HG03039 (cell line): Measurements from ENCODE around the gene MTG2.

Source experiments
- ATAC-seq: cut with Tn5 transposase; IDR thresholded peaks from one replicate; pipeline ENCODE4 v1.9.1; 2021; ENCODE audit warnings: mild to moderate bottlenecking, moderate library complexity; ENCODE audit not compliant: unreplicated experiment

The MTG2 gene

DNA sequence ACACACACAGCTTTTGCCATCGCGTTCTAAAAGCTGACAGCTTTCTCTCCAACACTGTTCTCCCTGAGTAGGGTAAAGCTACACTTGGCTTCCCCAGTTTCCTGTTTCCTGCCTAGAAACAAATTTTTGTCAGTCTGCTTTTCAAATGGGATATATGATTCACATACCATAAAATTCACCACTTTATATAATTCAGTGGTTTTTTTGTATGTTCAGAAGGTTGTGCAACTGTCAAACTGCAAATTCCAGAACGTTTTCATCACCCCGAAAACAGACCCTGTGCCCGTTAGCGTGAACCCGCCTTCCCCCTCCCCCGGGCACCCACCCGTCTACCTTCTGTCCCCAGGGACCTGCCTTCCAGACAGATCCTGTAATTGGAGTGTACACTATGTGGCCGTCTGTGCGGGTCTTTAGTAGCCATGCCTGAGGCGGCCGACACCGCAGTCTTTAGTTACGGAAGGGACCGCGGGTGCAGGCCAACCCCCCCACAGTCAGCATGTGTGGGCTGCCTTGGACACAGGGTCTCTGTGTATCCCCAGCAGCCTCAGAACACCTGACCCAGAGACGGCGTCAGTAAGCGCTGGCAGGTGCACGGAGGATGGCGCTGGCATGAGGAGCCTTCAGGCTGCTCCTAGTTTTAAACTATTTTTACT lies 20.7 kb downstream of the MTG2 start:
- ATAC-seq = no peak

DNA sequence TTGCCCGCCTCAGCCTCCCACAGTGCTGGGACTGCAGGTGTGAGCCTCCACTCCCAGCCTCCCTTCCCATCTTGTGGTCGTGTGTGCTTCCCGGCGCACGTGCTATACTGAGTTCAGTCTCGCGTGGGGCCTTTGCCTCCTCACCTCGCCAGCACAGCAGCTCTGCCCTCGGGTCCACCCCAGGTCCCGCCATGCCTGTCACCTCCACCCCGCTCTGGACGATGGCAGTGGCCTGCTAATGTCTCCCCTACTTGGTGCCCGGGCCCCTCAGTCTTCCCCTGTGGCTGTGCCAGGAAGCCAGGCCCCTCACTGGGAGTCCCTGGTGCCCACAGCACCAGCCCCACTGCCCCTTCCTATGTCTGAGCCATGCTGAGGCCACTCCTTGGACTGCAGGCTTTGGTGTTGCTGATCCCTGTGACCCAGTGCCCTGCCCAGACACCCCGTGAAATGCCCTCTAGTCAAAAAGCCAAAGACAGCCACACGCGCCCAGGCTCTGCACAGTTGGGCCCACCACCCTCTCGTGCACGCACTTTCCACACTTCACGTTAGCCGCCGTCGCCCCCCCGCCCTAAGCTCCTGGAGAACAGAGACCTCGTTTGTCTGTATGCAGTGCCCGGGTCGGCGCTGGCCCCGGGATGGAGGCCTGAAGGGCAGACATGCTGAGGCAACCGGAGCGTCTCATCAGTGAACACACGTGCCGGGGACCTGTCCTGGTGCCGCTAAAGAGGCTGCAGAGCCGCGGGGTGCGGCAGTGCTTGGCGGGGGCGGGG lies 23.0 kb downstream of the MTG2 start:
- no peak for ATAC-seq

DNA sequence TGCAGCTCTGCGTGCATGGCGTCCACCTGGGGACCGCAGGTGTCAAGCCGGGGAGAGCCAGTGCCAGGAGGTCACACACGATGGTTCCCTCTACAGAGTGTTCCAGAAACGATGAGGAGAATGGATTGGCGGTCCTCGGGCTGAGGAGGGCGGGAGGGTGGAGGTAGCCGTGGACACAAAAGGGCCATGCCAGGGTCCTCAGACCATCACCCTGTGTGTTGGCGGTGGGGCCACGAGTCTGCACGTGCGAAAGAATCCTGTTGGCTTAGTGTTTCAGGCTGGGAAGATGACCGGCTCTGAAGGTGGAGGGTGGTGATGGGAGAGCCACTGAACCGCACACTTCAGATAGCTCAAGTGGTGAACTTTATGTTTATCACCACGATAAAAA lies 23.6 kb downstream of the MTG2 start:
- no peak for ATAC-seq

DNA sequence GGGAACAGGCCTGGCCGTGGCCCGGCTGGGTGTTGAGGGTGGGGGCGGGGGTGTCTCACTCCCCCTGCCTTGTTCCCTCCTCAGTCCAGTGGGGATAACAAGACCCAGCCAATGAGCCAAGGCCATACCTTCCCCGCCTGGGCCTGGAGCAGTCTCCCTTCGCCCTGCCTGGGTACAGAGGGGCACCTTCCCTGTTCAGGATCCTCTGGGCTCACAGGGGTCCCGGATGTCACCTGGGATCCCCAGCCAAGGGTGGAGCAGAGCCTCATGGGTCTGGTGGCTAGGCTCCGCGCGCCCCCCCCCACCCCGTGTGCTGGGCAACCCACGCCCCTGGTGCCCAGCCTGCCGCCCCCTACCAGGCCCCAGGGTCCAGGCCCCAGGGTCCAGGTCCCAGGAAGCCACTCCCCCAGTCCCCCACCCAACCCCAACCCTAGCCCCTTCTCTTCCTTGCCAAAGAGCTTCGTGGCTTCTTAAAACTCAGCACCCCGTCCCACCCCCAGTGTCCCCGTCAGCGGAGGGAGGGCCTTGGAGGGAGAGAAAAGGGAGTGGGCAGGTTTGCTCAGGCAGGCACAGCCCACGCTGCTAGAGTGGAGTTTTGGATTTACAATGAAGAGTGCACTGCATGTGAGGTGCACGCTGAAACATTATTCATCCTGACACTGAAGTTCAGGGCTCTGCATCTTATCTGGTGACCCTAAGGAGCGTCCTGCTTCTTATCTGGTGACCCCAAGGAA lies 25.4 kb downstream of the MTG2 start:
- no peak for ATAC-seq

DNA sequence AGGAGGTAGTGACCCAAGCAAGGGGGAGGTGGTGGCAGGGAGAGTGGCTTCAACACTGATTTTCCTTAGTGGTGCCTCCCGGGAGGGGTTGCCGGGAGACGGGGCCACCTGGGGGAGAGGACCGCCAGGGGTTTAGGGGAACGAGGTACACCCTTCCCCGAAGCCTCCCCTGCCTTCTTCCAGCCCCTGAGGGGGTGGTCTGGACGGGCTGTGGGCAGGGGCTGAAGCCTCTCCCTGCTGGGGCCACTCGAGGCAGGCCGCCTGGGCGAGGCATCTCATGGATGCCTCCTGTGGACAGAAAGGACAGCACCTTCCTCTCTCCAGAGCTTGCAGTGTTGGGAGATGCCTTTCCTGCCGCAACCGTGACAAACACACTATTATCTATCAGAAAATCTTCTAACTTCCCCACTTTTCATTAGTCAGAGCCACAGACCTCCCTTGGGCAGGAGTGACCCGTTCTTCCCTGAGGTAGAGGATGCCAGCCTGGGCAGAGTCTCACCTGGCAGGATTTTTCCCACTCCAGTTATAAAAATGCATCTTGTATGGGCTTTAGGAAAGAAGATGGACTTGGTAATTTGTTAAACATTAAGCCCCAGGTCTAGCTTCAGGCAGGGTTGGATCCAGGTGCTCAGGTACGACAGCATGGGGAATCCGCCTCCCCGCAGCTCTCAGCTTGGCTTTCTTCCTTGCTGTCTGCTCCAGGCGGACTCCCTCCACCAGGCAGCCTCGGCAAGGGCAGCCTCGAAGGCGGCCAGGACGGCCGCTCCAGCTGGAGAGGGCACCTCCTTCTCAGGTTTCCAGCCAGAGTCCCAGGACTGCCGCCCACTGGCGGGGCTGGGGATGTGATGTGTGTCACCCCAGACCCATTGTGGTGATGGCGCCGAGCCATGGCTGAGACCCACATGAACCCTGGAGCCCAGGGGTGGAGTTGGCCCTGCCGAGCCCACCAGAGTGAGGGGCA lies 26.2 kb downstream of the MTG2 start:
- no peak for ATAC-seq

DNA sequence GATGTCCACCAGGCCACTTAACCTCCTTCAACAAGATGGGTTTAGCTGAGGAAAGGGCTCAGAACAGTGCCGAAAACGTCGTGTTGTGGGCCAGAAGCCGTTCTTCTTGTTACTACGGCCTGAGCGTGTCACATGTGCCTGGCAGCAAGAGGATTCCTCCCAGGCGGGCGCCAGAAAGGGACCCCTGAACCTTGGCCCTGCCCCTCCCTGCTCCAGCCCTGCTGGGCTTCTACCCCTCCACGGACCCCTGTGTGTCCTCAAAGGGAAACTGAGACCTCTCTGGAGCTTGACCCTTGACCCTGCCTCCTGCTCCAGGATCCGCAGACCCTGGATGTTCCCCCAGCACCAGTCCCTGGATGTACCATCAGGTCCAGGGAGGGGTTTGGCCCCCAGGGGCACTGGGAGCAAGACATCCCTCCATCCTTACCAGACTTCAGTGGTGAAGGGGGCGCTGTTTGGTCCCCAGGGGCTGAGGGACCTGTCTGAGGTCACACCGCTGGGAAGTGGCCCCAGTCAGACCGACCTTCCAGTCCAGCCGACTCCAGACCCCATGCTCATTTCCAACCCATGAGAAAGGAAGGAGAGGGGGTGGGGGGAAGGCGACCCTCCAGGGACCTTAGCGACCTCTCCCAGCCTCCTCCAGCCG lies 27.1 kb downstream of the MTG2 start:
- no peak for ATAC-seq

DNA sequence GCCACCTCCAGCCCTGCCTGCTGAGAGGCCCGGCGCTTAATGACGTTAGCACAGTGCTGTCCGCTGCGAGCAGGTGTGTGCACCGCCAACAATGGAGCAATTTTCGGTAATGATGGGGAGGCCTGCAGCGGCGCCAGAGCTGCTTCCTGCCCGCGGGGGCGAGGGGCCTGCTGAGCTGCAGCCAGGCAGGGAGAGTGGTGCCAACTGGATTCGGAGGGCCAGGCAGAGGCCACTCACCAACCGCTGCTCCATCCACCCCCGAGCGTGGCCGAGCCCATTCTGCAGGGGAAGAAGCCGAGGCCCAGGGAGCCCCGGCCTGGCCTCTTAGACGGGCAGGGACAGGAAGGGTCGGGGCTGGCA lies 27.6 kb downstream of the MTG2 start:
- no peak for ATAC-seq

DNA sequence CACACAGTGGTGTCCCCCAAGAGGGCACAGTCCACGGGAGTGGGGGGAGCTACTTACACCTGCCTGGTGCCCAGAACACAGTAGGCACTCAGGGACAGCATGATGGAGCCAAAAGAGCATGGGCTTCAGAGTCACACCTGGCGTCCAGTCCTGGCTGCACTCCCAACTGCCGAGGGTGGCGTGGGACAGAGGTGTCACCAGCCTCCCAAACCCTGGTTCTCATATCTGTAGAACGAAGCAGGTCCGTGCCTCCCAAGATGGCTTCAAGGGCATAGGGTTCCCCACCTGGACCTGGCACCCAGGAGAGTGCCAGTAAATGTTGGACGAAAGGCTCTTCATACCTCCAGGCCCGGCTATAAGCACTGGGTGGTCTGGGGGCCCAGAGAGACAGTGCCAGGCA lies 28.4 kb downstream of the MTG2 start:
- ATAC-seq = no peak

DNA sequence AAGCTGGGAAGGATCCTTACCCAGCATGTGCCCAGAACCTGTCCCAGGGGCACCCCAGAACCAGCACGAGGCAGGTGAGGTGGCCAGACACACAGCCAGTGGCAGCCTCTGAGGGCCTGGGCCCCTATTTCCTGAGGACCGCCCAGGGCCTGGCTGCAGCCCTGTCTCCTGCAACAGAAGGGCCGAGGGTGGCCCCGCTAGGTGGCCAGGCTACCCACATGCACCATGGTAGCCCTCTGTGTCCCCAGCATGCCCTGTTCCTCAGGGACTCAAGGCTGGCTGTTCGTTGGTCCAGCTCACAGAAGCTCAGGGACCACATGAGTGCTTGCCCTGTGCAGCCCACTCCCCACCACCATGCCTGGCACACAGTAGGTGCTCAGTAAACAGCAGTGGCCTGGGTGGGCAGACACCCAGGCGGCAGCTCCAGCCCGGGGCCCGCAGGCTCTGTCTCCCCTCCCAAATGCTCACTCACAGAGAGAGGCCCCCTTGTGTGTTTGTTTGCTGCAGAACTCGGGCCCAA lies 29.0 kb downstream of the MTG2 start:
- ATAC-seq = no peak

DNA sequence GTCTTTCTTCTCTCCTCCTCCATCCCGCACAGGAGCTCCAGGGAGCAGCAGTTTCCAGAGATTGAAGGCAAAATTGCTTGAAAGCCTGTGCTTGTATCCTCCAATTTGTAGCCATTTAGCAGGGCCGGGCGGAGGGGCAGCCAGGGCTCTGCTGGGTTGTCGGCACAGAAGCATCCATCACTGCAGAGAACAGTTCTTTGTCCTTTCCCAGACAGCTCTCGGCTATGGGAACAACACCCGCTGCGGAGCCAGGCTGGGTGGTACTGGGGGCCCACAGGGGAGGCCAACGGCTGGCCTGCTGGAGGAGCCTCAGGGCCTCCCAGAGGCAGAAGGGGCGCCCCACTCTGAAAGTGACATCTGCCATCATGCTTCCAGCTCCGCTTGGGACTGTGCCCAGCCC lies 29.5 kb downstream of the MTG2 start:
- ATAC-seq = no peak

DNA sequence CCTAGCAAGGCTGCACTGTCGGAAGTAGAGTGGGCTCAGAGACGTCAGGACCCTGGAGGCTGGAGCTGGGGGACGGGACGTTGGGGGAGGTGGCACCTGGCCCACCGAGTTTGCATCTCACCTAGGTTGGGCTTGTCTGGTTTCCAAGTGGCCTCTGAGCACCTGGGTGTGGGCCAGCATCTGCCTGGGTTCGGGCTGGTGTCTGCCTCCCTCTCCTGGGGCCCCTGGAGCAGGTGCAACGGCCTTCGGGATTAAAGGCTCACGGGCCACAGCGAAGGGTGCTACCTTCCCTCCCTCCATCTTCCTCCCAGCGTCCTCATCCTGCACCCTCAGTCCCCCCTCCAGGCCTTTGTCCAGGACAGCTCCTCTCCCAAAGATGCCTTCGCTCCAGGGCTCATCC lies 31.2 kb downstream of the MTG2 start:
- no peak for ATAC-seq

DNA sequence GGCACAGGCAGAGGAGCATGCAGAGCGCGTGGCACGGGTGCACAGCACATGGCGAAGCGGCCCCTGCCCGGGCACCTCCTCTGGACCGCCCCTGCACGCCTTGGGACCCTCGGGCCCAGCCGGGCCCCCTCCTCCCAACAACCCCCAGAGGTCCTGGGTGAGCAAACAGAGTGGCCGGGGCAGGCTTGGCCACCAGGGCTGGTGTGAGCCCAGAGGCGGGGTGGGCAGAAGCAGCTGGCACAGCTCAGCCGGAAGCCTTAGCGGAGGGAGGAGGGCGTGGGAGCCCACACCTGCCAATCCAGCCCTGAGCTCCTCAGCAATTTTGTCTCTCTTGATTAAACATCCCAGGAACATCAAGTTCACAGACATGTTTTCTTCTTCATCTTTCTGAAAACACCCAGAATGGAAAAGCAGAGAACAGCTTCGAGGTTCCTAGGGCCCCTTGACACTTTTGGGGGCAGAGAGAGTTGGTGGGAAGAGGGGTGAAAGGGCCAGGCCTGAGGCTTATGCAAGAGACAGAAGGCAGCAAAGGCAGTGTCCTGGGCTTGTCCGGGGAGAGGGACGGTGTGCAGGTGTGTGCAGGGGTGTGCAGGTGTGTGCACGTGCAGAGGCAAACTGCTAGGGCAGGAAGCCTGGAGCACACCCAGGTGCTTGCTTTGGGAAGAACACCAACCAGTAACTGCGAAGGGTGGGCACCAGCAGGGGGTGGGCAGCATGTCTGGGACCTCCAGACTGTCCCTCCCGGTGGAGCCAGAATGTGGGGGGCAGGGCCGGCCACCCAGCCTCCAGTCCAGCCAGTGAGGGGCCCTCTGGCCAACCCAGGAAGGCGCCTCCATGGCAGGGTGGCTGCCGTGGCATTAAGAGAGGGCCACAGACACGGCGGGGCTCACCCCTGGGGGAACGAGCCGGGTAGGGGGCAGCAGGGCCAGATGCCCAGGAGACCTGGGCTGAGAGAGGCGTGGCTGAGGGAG lies 32.5 kb downstream of the MTG2 start:
- no peak for ATAC-seq

DNA sequence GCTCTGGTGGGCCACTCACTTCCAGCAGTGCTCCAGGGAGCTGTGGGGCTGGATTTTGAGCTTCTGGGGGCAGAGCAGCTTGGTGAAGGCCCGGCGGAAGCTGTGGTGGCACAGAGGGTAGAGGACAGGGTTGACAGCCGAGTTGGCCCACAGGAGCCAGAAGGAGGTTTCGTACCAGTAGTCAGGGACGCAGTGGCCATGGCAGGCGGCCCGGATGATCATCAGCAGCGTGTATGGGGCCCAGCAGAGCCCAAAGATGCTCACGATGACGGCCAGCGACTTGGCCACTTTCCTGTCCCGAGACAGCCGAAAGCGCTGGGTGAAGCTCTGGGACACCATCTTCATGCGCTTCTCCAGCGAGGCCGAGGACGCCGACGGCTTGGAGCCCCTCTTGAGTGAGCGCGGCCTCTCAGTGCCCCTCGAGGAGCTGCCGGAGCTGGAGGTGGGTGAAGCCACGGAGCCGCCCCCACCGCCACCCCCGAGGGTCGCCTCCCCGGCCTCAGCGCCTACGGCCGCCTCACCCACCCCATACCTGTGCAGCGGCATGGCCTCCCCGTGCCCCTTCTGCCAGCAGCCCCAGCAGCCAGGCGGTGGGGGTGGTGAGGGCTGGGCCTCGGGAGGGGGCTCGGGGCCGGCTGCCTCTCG lies 33.3 kb downstream of the MTG2 start:
- no peak for ATAC-seq

DNA sequence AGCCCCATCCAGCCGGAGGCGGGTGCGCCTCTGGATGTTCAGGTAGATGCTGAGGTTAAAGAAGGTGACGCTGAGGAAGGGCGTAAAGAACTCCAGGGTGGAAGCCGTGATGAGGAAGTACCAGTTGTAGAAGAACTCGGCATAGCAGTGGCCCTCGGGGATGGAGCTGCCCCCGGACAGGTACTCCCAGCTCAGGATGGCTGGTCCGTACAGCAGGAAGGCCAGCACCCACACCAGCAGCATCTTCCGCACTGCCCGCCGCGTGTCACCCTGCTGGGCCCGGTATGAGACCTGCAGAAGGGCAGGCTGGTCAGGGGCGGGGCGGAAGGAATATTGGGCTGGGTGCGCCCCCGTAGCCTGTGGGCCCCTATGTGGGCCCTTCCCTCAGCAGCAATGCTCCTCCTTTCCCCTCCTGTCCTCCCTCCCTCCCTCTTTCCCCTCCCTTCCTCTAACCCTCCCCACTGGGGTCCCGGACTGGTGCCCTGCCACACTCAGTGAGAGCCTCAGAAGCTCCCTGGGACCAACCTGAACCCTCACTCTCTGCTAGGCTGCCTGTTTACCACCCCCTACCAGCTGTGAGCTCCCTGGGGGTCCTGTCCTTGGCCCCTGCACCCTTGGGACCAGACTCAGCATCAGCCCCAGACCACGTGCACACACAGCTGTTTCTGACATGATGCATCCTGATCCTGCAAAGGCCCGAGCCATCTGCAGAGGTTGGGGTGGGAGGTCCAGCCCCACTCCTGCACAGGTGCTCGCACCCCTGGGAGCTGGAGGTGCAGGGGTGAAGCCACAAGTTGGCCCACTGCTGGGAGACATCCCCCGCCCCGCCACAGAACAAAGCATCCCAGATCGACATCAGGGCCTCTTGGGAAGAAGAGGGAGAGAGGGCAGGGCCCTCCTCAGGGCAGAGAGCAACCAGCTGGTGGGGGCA lies 34.1 kb downstream of the MTG2 start:
- ATAC-seq = no peak

DNA sequence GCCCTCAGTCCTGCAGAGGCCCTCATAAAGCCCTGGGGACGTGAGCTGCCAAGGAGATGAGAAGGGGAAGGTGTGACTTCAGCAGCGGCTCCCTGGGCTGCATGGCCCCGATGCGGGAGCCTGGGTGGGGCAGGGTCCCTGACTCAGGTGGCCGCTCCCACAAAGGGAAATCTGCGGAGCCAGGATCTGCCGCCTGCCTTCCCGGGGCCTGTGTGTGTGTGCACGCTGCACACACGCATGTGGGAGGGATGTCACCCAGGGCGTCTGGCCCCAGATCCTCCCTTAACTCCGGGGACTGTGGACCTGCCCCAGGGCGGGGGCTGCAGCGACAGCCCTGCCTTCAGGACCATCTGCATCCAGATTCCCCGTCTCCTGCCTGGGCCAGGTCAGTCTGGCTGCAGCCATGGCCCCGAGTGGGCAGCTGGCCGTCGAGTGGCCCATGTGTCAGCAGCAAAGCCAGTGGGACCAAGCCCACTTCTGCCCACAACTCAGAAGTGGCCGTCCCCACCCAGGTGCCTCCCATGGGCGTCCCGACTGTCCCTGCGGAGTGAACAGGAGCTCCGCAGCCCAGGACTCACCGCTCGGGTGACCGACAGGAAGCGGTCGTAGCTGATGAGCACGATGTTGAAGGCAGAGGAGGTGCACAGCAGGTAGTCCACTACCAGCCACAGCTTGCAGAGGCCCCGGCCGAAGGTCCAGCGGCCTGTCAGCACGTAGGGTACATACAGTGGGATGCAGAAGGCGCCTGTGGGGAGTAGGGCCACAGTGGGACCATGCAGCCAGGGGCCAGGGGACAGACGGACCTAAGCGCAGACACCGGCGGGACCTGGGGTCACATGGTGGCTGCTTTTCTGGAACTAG lies 35.3 kb downstream of the MTG2 start:
- ATAC-seq = no peak

DNA sequence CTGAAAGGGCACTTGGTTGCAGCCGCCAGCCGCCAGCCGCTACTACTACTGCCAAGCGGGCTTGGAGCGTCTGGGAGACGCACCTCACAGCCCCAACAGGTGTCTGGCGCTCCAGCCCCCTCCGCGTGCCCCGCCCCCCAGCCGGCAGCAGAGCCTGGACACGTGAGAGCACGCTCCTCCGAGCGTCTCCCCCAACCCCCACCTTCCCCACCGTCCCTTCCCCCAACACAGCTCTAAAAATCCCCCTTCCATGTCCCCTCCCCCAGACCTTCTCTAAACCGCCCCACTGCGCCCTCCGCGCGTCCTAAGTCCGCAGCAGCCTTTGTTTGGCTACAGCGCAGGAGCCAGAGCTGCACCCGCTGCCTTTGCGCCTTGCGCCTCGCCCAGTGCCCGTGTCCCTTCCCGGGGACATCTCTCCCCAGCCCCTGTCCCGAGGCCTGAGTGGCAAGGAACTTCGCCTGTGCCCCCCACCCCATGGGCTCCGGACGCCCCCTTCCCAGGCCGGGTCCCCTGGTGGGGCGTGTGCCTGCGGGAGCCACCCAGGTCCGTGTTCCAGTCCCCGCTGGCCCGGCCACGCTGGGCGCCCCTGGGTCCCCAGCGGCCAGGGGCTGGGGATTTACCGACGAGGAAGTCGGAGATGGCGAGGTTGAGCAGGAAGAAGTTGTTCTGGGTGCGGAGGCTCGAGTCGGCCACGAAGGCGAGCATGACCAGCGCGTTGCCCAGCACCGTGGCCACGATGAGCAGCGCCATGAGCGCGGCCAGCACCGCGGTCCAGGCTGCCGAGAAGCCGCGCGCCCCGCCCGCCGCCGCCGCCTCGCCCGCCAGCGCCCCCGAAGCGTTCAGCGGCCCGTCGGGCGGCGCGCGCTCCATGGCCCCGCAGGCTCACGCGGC lies 36.5 kb downstream of the MTG2 start:
- no peak for ATAC-seq
